Spleen (tissue), 7 donors: ENCODE measurements around the gene SEMA5A.

Experiments used
- CTCF ChIP-seq, 11 experiments: fragments of 200-600 bp in 7 of 11; fragments of 450-650 bp in 4 of 11; sonication (generic) in 4 of 11; IDR thresholded peaks in 8 of 11; conservative IDR thresholded peaks in 3 of 11; 1 replicate in 7 of 11; 2 replicates in 4 of 11; pipeline versions ENCODE4 v1.4.0 to v1.8.0; 2016 to 2021; ENCODE audit warnings: antibody characterized with exemption in 11 of 11, inconsistent platforms in 4 of 11, mild to moderate bottlenecking in 1 of 11
- POLR2A ChIP-seq, 3 donors: fragments of 450-650 bp; IDR thresholded peaks; one replicate each; pipeline ENCODE4 v1.5.1; 2017; ENCODE audit warnings: antibody characterized with exemption in 3 of 3, mild to moderate bottlenecking in 1 of 3
- POLR2AphosphoS5 ChIP-seq, 3 donors: sonication (generic); formaldehyde crosslinking; IDR thresholded peaks; one replicate each; pipeline ENCODE4 v1.5.1; 2017; ENCODE audit warnings: antibody characterized with exemption in 3 of 3
- donor health status: DM: no; HTN: no; CAD: no; lungs with moderate emphysema.
- donor health status: DM: no; HTN: no; CAD: no.
- donor health status: DM: no; HTN: no; CAD: no.

DNA sequence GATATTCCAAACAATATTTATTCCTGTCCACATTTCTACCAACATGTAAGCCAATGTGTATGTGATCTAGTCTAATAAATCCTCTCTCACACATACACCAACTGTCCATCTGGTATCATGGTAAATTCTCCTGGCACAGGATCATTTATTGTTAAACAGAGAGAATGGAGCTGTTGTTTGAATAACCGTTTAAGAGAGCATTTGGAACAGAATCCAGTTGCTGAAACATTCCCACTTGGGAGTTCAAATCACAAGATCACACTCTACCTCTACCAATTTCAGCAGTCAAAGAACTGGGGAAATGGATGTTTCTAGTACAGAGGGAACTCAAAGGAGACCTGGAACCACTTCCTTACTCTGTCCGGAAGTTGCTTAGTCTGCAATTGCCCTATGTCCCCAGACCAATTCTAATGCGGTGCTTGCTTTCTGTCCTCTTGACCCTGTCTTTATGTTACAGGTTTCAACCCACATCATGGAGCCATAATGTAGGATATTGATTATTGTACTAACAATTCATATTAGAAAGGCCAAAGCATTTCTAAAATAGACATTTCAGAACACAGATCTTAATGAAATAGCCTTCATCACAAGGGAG lies 488.4 kb downstream of the SEMA5A start:
- TF ChIP-seq CTCF (IDR thresholded peaks at IDR 0.05 in 8 of 11, conservative IDR thresholded peaks at IDR 0.05 in 3 of 11), result no peak
- no peak for TF ChIP-seq POLR2A (IDR thresholded peaks at IDR 0.05)
- TF ChIP-seq POLR2AphosphoS5 (IDR thresholded peaks at IDR 0.05), result no peak
